HepG2 (cell line): ENCODE measurements around the gene GPBAR1. TPM values are rescaled to one million over a fixed set of nuclear protein-coding genes. Genes with fewer than 3 reads are reported as not detected.

Experiments used
- ATAC-seq: fragments of 200-7000 bp; cut with Tn5 transposase; 3 replicates; pipeline ENCODE4 v1.9.1; 2020; ENCODE audit warnings: mild to moderate bottlenecking, moderate library complexity
- BruUV-seq: library from RNA; stranded (reverse); fragments of 400-500 nt; replicated peaks from 2 replicates; lab custom pipeline; 2021; lab: Mats Ljungman, UMichigan
- CTCF ChIA-PET: fragments of 300-600 bp; formaldehyde crosslinking; extraction: SDS; loops from one replicate; lab custom pipeline; 2021; ENCODE audit warnings: low total read pairs, inconsistent platforms, low intra/inter-chr PET ratio; lab: Yijun Ruan, JAX
- POLR2A ChIA-PET: fragments of 350-600 bp; sonication (Branson Sonifier 250); formaldehyde crosslinking; loops from one replicate; lab custom pipeline; 2020; ENCODE audit warnings: antibody characterized with exemption, inconsistent platforms; lab: Yijun Ruan, JAX
- DNase-seq: peaks from one replicate; pipeline ENCODE4 v3.0.0-alpha.2; 2015; ENCODE audit warnings: low spot score
- FAIRE-seq: peaks from 3 replicates; lab custom pipeline; 2011; peaks lifted over from hg19 to GRCh38; lab: Jason Lieb, UNC
- H2AFZ ChIP-seq: one replicate; pipeline ENCODE4 v1.6.1; 2011; ENCODE audit warnings: low read length, inconsistent platforms
- H3K27ac ChIP-seq: fragments of 300-600 bp; 3 replicates; pipeline ENCODE4 v1.8.0; 2011; ENCODE audit warnings: mixed run types, mild to moderate bottlenecking, mixed read lengths, low read length, inconsistent platforms; ENCODE audit not compliant: insufficient read depth; ENCODE audit errors: extremely low read length
- H3K27me3 ChIP-seq, 2 experiments: fragments of 200-600 bp in 1 of 2; 2 replicates in 1 of 2; 3 replicates in 1 of 2; pipeline versions ENCODE4 v1.6.0 to v1.8.0; 2011; ENCODE audit warnings: low read length in 2 of 2, mild to moderate bottlenecking in 2 of 2, moderate library complexity in 2 of 2, inconsistent platforms in 1 of 2; ENCODE audit not compliant: insufficient read depth in 2 of 2, control insufficient read depth in 1 of 2
- H3K36me3 ChIP-seq, 2 experiments: fragments of 200-600 bp in 1 of 2; replicated peaks in 1 of 2; 2 replicates in 1 of 2; 3 replicates in 1 of 2; pipeline versions ENCODE4 v1.5.1 to v1.8.0; 2011; ENCODE audit warnings: low read length in 2 of 2, inconsistent platforms in 1 of 2; ENCODE audit not compliant: insufficient read depth in 2 of 2, control insufficient read depth in 1 of 2
- H3K4me1 ChIP-seq: 2 replicates; pipeline ENCODE4 v1.5.1; 2012; ENCODE audit warnings: low read length, inconsistent platforms; ENCODE audit not compliant: insufficient read depth
- H3K4me2 ChIP-seq: 2 replicates; pipeline ENCODE4 v1.6.0; 2011; ENCODE audit warnings: low read depth, low read length, inconsistent platforms
- H3K4me3 ChIP-seq, 3 experiments: fragments of 200-600 bp in 1 of 3; sonication (generic), shearing (Covaris generic) in 1 of 3; replicated peaks in 1 of 3; 2 replicates each; pipeline ENCODE4 v1.5.1; 2011 to 2016; ENCODE audit warnings: low read length in 3 of 3, inconsistent platforms in 2 of 3, low read depth in 2 of 3, mild to moderate bottlenecking in 2 of 3, control low read depth in 1 of 3, mixed read lengths in 1 of 3; ENCODE audit not compliant: insufficient read depth in 1 of 3
- H3K79me2 ChIP-seq: one replicate; pipeline ENCODE4 v1.6.1; 2011; ENCODE audit warnings: low read length, inconsistent platforms; ENCODE audit not compliant: insufficient read depth
- H3K9ac ChIP-seq: 2 replicates; pipeline ENCODE4 v1.6.0; 2011; ENCODE audit warnings: mild to moderate bottlenecking, low read depth, low read length, inconsistent platforms; ENCODE audit not compliant: insufficient read depth
- H3K9me3 ChIP-seq: 2 replicates; pipeline ENCODE4 v1.5.1; 2012; ENCODE audit warnings: mild to moderate bottlenecking, low read length
- H4K20me1 ChIP-seq: 2 replicates; pipeline ENCODE4 v1.6.0; 2011; ENCODE audit warnings: inconsistent platforms, mild to moderate bottlenecking, low read length, moderate library complexity; ENCODE audit not compliant: insufficient read depth
- FOXK2 ChIP-seq: fragments of 450-650 bp; IDR thresholded peaks from 2 replicates; pipeline ENCODE4 v1.6.1; 2016
- KAT7 ChIP-seq: IDR thresholded peaks from 2 replicates; pipeline ENCODE4 v1.6.1; 2018; ENCODE audit warnings: borderline replicate concordance, missing compliant biosample characterization
- KLF11 ChIP-seq: IDR thresholded peaks from 2 replicates; pipeline ENCODE4 v1.6.1; 2016; ENCODE audit warnings: missing compliant biosample characterization
- MAF1 ChIP-seq: sonication (generic); formaldehyde crosslinking; IDR thresholded peaks from 2 replicates; pipeline ENCODE4 v1.5.0; 2020; ENCODE audit warnings: missing genetic modification reagents, borderline replicate concordance
- PLSCR1 ChIP-seq: sonication (generic); formaldehyde crosslinking; IDR thresholded peaks from 2 replicates; pipeline ENCODE4 v1.5.0; 2020; ENCODE audit warnings: missing genetic modification reagents, mild to moderate bottlenecking, borderline replicate concordance
- RBFOX2 ChIP-seq: fragments of 200-400 bp; formaldehyde crosslinking; IDR thresholded peaks from 2 replicates; pipeline ENCODE4 v1.6.1; 2017; ENCODE audit warnings: low read depth, mild to moderate bottlenecking, low read length
- STAG1 ChIP-seq: sonication (generic); formaldehyde crosslinking; IDR thresholded peaks from 2 replicates; pipeline ENCODE4 v1.4.0; 2020; ENCODE audit warnings: missing genetic modification reagents
- SYNCRIP ChIP-seq: fragments of 200-400 bp; formaldehyde crosslinking; IDR thresholded peaks from 2 replicates; pipeline ENCODE4 v1.6.1; 2018; ENCODE audit warnings: mild to moderate bottlenecking, low read depth, low read length; ENCODE audit not compliant: insufficient read depth
- ZNF138 ChIP-seq: sonication (generic); formaldehyde crosslinking; IDR thresholded peaks from 2 replicates; pipeline ENCODE4 v1.5.0; 2020; ENCODE audit warnings: mild to moderate bottlenecking, low read depth, missing genetic modification reagents
- ZNF224 ChIP-seq: sonication (generic); formaldehyde crosslinking; IDR thresholded peaks from 2 replicates; pipeline ENCODE4 v1.5.0; 2020; ENCODE audit warnings: mild to moderate bottlenecking, missing genetic modification reagents
- WGBS: methylation state at CpG from one replicate; pipeline ENCODE4 v1.1.6; 2017; ENCODE audit warnings: low lambda C conversion rate; 5-methylcytosine and 5-hydroxymethylcytosine counted together
- in situ Hi-C: cut with HindIII; loops from 2 replicates; pipeline ENCODE4 v1.10.0; 2017; ENCODE audit warnings: low pct_unique_long_range_greater_than_20kb; ENCODE audit not compliant: extremely low pct_ligation_motif_present
- intact Hi-C: fragments of 100-400 bp; cut with micrococcal nuclease; formaldehyde crosslinking; loops from one replicate; pipeline ENCODE4 v1.10.0; 2022; ENCODE audit not compliant: unreplicated experiment
- polyA plus RNA-seq, 8 experiments: library from polyadenylated mRNA; depleted of rRNA in 3 of 8; stranded (reverse) in 7 of 8; unstranded in 1 of 8; fragments of >200 nt; fragmentation: Illumina TruSeq in 4 of 8; extraction: Trizol in 4 of 8; gene quantifications; 2 replicates each; pipeline versions ENCODE4 v1.2.1 to v1.2.3, GENCODE V29; 2011 to 2016; ENCODE audit warnings: low read depth in 4 of 8, missing spikeins in 1 of 8, mixed read lengths in 1 of 8; ENCODE audit not compliant: insufficient read depth in 1 of 8
- total RNA-seq, 5 experiments: library from RNA; depleted of rRNA; stranded (reverse); fragments of >200 nt; fragmentation: Illumina TruSeq; extraction: Trizol; gene quantifications; 2 replicates each; pipeline ENCODE4 v1.2.3, GENCODE V29; 2016; ENCODE audit warnings: low read depth in 1 of 5
- TF ChIP-seq, protein P1 (sequence below): sonication (generic); formaldehyde crosslinking; IDR thresholded peaks from 2 replicates; pipeline ENCODE4 v1.8.1; 2023; ENCODE audit warnings: mild to moderate bottlenecking, moderate library complexity, missing genetic modification reagents
- TF ChIP-seq, protein P2 (sequence below): sonication (generic); formaldehyde crosslinking; IDR thresholded peaks from 2 replicates; pipeline ENCODE4 v1.8.1; 2023; ENCODE audit warnings: mild to moderate bottlenecking, inconsistent platforms, moderate library complexity, missing genetic modification reagents, borderline replicate concordance

The GPBAR1 gene
- total and polyA plus RNA-seq, 2 of the 13 experiments (the other 11 are each of a cell fraction or from before 2014, with no cell fraction given) = 0.05 to 0.09 TPM

DNA sequence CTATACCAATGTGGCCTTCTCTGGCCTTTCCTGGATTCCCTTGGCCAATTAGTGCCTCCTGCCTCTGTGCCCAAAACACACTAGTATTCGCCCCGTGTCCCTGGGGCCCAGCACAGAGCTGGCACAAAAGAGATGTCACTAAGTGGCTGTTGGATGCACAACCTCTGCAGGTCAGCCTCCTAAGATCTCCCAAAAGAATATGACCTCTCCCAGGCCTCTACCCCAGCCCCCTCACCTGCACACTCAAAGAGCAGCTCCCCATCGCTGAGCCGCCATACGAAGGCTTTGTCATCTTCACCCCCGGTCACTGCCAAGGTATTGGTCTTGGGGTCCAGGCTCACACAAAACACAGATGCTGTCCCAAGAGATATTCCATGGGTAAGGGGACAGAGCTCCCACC, 6.4 kb downstream of the GPBAR1 start:
- no peak for FAIRE-seq
- no peak for ATAC-seq
- Histone ChIP-seq H3K9me3 (no peaks in the 10 kb centered on the region), H3K27ac (no peak overlapping the region), H3K4me3 (no peak overlapping the region), H2AFZ (no peak overlapping the region), H3K4me1 (peaks cover 63% of the 10 kb centered on the region), H3K4me2 (no peak overlapping the region), H3K9ac (no peak overlapping the region), H3K27me3 (no peaks in the 10 kb centered on the region; a peak in 1 of 5 replicates), H3K79me2 (peaks cover 21% of the 10 kb centered on the region), H4K20me1 (no peaks in the 10 kb centered on the region), H3K36me3 (peaks cover 19 to 40% of the 10 kb centered on the region in 2 experiments)
- 97% methylated on average over 6 of the region's 6 CpGs for WGBS
- in situ Hi-C loops (no loop called here), intact Hi-C loops (no loop called here)
- ChIA-PET CTCF (no interaction called here), POLR2A (no interaction called here)
- no peak for TF ChIP-seq FOXK2
- TF ChIP-seq, protein P1, sequence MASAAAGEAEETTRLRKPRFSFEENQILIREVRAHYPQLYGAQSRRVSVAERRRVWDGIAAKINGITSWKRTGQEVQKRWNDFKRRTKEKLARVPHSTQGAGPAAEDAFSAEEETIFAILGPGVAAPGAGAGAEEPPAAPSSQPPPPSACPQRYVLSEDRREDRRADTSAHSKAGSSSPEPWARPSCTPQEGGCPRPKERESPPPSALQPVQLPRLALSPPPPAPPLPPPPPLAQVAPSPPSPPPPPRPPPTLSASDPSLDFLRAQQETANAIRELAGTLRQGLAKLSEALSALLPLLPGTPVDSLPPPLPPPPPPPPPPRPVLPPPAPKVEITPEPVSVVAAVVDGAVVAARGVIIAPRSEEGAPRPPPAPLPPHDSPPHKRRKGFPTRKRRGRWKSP = no peak
- no peak for TF ChIP-seq ZNF224 (CRISPR knock-in tag)
- 0 out of 2 replicates have a peak, but pooled peaks have one; percentile 21 for TF ChIP-seq RBFOX2
- no peak for TF ChIP-seq STAG1 (CRISPR knock-in tag)
- no TSS peak for BruUV-seq
- no peak for DNase-seq

DNA sequence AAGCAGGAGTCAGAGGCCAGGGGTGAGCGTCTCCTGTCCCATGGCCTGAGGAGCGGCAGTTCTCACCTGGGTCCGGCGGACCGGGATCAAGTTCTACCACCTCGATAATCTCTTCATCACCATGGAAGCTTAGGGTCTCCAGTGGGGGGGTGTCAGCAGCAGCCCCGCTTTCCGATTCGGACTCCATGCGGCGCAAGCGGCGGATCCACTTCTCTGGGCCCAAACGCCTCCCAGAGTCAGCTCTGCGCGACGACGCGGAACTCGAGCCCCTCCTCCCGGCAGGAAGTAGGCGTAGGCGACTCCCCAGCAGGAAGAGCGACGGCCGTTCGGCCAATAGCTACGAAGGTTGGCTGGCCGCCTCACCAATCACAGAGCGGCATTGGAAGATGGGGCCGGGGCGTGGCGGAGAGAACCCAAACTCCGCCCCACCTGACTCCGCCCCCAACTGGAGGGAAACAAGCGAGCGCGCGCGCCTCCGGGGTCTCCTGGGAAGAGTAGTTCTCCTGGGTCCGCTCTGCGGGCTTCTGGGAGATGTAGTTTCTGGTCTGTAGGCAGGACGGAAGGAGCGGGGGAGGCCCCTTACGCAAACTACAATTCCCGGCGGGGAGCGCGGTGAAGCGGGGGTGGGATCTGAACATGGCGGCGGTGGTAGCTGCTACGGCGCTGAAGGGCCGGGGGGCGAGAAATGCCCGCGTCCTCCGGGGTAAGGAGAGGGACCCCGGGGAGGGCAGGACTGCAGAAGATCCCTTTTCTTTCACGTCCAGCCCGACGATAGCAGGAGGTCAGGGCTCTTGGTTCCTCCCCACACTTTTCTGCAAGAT, 9.3 kb downstream of the GPBAR1 start, which contains the start of the genes AAMP and PNKD:
Gene AAMP, minus strand, starts transcription at position 238 of the 821 bp plus-strand sequence. Its CDS starts 51 bp downstream, at position 187.
Gene PNKD, plus strand, starts transcription at position 620 of the 821 bp plus-strand sequence. Its CDS starts 17 bp downstream, at position 637.
- H3K79me2 ChIP-seq = peaks cover 21% of the 10 kb centered on the region
- H3K4me3 ChIP-seq = peak within 1 kb of the TSS; percentile 78 to 97 (median 96)
- DNase-seq (peak; percentile 100), ATAC-seq (peak; percentile 87), FAIRE-seq (peak; percentile 95)
- in situ Hi-C loops (loop anchor here (5.0 to 10.0 kb wide), 2 partner anchors 195 to 377 kb away; no protein-coding TSS in a partner anchor), intact Hi-C loops (loop anchor here (1.0 to 5.0 kb wide), 4 partner anchors 17 to 83 kb away; partner anchors contain the start of gene ARPC2)
- no peaks in the 10 kb centered on the region for H3K9me3 ChIP-seq
- POLR2A ChIA-PET = interaction anchor here (0.8 to 7.5 kb wide), 23 partner anchors 11 to 1772 kb away, joined by 3 to 121 read pairs (median 5); partner anchors contain the start of genes ARPC2, BCS1L, CATIP and CTDSP1
- H3K9ac ChIP-seq = peak within 1 kb of the TSS; percentile 92
- H4K20me1 ChIP-seq = no peaks in the 10 kb centered on the region
- CTCF ChIA-PET = interaction anchor here (1.2 to 1.4 kb wide), 2 partner anchors 84 to 196 kb away, joined by 4 read pairs; no protein-coding TSS in a partner anchor
- BruUV-seq = no TSS peak
- peaks cover 58% of the 10 kb centered on the region for H3K4me1 ChIP-seq
- H3K27me3 ChIP-seq = no peaks in the 10 kb centered on the region; a peak in 1 of 5 replicates
- peak within 1 kb of the TSS; percentile 5 for H2AFZ ChIP-seq
- peak within 1 kb of the TSS; percentile 99 for H3K4me2 ChIP-seq
- 2% methylated on average over 33 of the region's 64 CpGs for WGBS
- H3K36me3 ChIP-seq = peaks cover 19 to 43% of the 10 kb centered on the region in 2 experiments
- peak within 1 kb of the TSS; percentile 80 for H3K27ac ChIP-seq
- peak; percentile 46; the same call in 1 of the 2 replicates for TF ChIP-seq KLF11 (CRISPR knock-in tag)
- TF ChIP-seq, protein P2, sequence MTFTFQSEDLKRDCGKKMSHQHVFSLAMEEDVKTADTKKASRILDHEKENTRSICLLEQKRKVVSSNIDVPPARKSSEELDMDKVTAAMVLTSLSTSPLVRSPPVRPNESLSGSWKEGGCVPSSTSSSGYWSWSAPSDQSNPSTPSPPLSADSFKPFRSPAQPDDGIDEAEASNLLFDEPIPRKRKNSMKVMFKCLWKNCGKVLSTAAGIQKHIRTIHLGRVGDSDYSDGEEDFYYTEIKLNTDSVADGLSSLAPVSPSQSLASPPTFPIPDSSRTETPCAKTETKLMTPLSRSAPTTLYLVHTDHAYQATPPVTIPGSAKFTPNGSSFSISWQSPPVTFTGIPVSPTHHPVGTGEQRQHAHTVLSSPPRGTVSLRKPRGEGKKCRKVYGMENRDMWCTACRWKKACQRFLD (CRISPR knock-in tag) = peak; percentile 73; the same call in 1 of the 2 replicates
- TF ChIP-seq PLSCR1 (CRISPR knock-in tag) = no peak
- no peak for TF ChIP-seq SYNCRIP
- TF ChIP-seq MAF1 (CRISPR knock-in tag) = 0 out of 2 replicates have a peak, but pooled peaks have one; percentile 19
- TF ChIP-seq KAT7 (CRISPR knock-in tag) = peak; percentile 65
- TF ChIP-seq ZNF138 = peak; percentile 37; the same call in 1 of the 2 replicates
